ENCODE results near the gene GABBR2.
"Not testable (repeated sequence)": the region's sequence is repeated elsewhere in the genome, so short reads cannot be mapped to it uniquely, and the experiment has no call there.

The GABBR2 gene

GRCh38 chr9:98686961-98687855, 21.5 kb downstream of the GABBR2 start:
- no peak for DNase-seq (ENCODE audit: low read depth in 1 of 2, low spot score in 1 of 2)

GRCh38 chr9:98684816-98685215, 23.9 kb downstream of the GABBR2 start:
- DNase-seq (ENCODE audit: low read depth in 1 of 2, low spot score in 1 of 2) = not testable (repeated sequence)

- DNase-seq (ENCODE audit: low read depth in 1 of 2, low spot score in 1 of 2) = no peak
These were observed 30.4 kb downstream of the GABBR2 start for GRCh38 chr9:98678244-98678842.

GRCh38 chr9:98673681-98674080, 35.1 kb downstream of the GABBR2 start:
- DNase-seq (ENCODE audit: low read depth in 1 of 2, low spot score in 1 of 2) = no peak

GRCh38 chr9:98667005-98667640, 41.6 kb downstream of the GABBR2 start:
- DNase-seq (ENCODE audit: low read depth in 1 of 2, low spot score in 1 of 2) = no peak

GRCh38 chr9:98665501-98665900, 43.2 kb downstream of the GABBR2 start:
- DNase-seq (ENCODE audit: low read depth in 1 of 2, low spot score in 1 of 2) = no peak

- DNase-seq (ENCODE audit: low read depth in 1 of 2, low spot score in 1 of 2) = no peak
These were observed 48.2 kb downstream of the GABBR2 start for GRCh38 chr9:98660541-98660940.

- no peak for DNase-seq (ENCODE audit: low read depth in 1 of 2, low spot score in 1 of 2)
These were observed 49.8 kb downstream of the GABBR2 start for GRCh38 chr9:98658951-98659351.

GRCh38 chr9:98657897-98658296, 50.8 kb downstream of the GABBR2 start:
- no peak for DNase-seq (ENCODE audit: low read depth in 1 of 2, low spot score in 1 of 2)

- DNase-seq (ENCODE audit: low read depth in 1 of 2, low spot score in 1 of 2) = no peak
These were observed 52.2 kb downstream of the GABBR2 start for GRCh38 chr9:98656511-98656910.

- DNase-seq (ENCODE audit: low read depth in 1 of 2, low spot score in 1 of 2) = not testable (repeated sequence)
These were observed 53.3 kb downstream of the GABBR2 start for GRCh38 chr9:98655428-98655827.

GRCh38 chr9:98654247-98654646, 54.5 kb downstream of the GABBR2 start:
- DNase-seq (ENCODE audit: low read depth in 1 of 2, low spot score in 1 of 2) = no peak

- no peak for DNase-seq (ENCODE audit: low read depth in 1 of 2, low spot score in 1 of 2)
These were observed 56.0 kb downstream of the GABBR2 start for GRCh38 chr9:98652741-98653140.

- no peak for DNase-seq (ENCODE audit: low read depth in 1 of 2, low spot score in 1 of 2)
These were observed 56.4 kb downstream of the GABBR2 start for GRCh38 chr9:98652302-98652701.

GRCh38 chr9:98647236-98647635, 61.5 kb downstream of the GABBR2 start:
- no peak for DNase-seq (ENCODE audit: low read depth in 1 of 2, low spot score in 1 of 2)

- DNase-seq (ENCODE audit: low read depth in 1 of 2, low spot score in 1 of 2) = no peak
These were observed 64.7 kb downstream of the GABBR2 start for GRCh38 chr9:98644011-98644410.

GRCh38 chr9:98642661-98643312, 65.9 kb downstream of the GABBR2 start:
- DNase-seq (ENCODE audit: low read depth in 1 of 2, low spot score in 1 of 2) = no peak

GRCh38 chr9:98641695-98642094, 67.0 kb downstream of the GABBR2 start:
- DNase-seq (ENCODE audit: low read depth in 1 of 2, low spot score in 1 of 2) = no peak

- no peak for DNase-seq (ENCODE audit: low read depth in 1 of 2, low spot score in 1 of 2)
These were observed 68.3 kb downstream of the GABBR2 start for GRCh38 chr9:98640394-98640793.

GRCh38 chr9:98639133-98639532, 69.6 kb downstream of the GABBR2 start:
- DNase-seq (ENCODE audit: low read depth in 1 of 2, low spot score in 1 of 2) = no peak

GRCh38 chr9:98637381-98637780, 71.4 kb downstream of the GABBR2 start:
- no peak for DNase-seq (ENCODE audit: low read depth in 1 of 2, low spot score in 1 of 2)

- DNase-seq (ENCODE audit: low read depth in 1 of 2, low spot score in 1 of 2) = no peak
These were observed 73.4 kb downstream of the GABBR2 start for GRCh38 chr9:98635374-98635773.

Data from activated CD4-positive, alpha-beta T cell treated with anti-CD3 and anti-CD28 coated beads, Interleukin-2, amount 50 U/mL, for 24 hours (primary cell).